ENCODE measurements around the gene CD109.
"Not testable (repeated sequence)": the region's sequence is repeated elsewhere in the genome, so short reads cannot be mapped to it uniquely, and the experiment has no call there.

CD109 gene

GRCh38 chr6:73695619-73696421 is at the start of gene CD109:
Gene CD109 (plus strand): TSS chr6:73696203. CDS start chr6:73696216, 13 bp downstream.
- DNase-seq (ENCODE audit: low read depth in 2 of 2), result peak; percentile 4 to 48

- no peak for DNase-seq (ENCODE audit: low read depth in 2 of 2)
These were observed 47.8 kb upstream of the CD109 start for GRCh38 chr6:73648166-73648565.

GRCh38 chr6:73649783-73650182 is 46.2 kb upstream of the CD109 start:
- no peak for DNase-seq (ENCODE audit: low read depth in 2 of 2)

GRCh38 chr6:73652637-73653570 is 43.1 kb upstream of the CD109 start:
- DNase-seq (ENCODE audit: low read depth in 2 of 2), result peak in 1 of 2 donors; percentile 17

GRCh38 chr6:73653571-73654424 is 42.2 kb upstream of the CD109 start, which contains the start of gene SLC17A5:
Gene SLC17A5 (minus strand): TSS chr6:73653992. CDS start chr6:73653886, 106 bp downstream.
- peak; percentile 52 to 82 for DNase-seq (ENCODE audit: low read depth in 2 of 2)

- no peak for DNase-seq (ENCODE audit: low read depth in 2 of 2)
These were observed 40.6 kb upstream of the CD109 start for GRCh38 chr6:73655341-73655917.

- DNase-seq (ENCODE audit: low read depth in 2 of 2), result no peak
These were observed 39.4 kb upstream of the CD109 start for GRCh38 chr6:73656531-73657145.

- DNase-seq (ENCODE audit: low read depth in 2 of 2), result no peak
These were observed 38.8 kb upstream of the CD109 start for GRCh38 chr6:73657201-73657600.

GRCh38 chr6:73664701-73665100 is 31.3 kb upstream of the CD109 start:
- no peak for DNase-seq (ENCODE audit: low read depth in 2 of 2)

- DNase-seq (ENCODE audit: low read depth in 2 of 2), result no peak
These were observed 30.2 kb upstream of the CD109 start for GRCh38 chr6:73665686-73666319.

GRCh38 chr6:73666393-73666792 is 29.6 kb upstream of the CD109 start:
- no peak for DNase-seq (ENCODE audit: low read depth in 2 of 2)

- DNase-seq (ENCODE audit: low read depth in 2 of 2), result no peak
These were observed 28.2 kb upstream of the CD109 start for GRCh38 chr6:73667798-73668197.

GRCh38 chr6:73669005-73669404 is 27.0 kb upstream of the CD109 start:
- no peak for DNase-seq (ENCODE audit: low read depth in 2 of 2)

- DNase-seq (ENCODE audit: low read depth in 2 of 2), result no peak
These were observed 23.9 kb upstream of the CD109 start for GRCh38 chr6:73671911-73672685.

- DNase-seq (ENCODE audit: low read depth in 2 of 2), result peak; percentile 28 to 55
These were observed 20.4 kb upstream of the CD109 start for GRCh38 chr6:73675466-73676098.

- DNase-seq (ENCODE audit: low read depth in 2 of 2), result no peak
These were observed 17.0 kb upstream of the CD109 start for GRCh38 chr6:73679009-73679408.

- not testable (repeated sequence) for DNase-seq (ENCODE audit: low read depth in 2 of 2)
These were observed 16.2 kb upstream of the CD109 start for GRCh38 chr6:73679846-73680245.

- no peak for DNase-seq (ENCODE audit: low read depth in 2 of 2)
These were observed 15.6 kb upstream of the CD109 start for GRCh38 chr6:73680289-73680918.
